ENCODE measurements around the gene BCL2.
A peak's percentile ranks its signal among the peaks of the same experiment; 100 is the strongest.

The BCL2 gene

GRCh38 chr18:63102941-63103744, 216.4 kb downstream of the BCL2 start:
- H3K4me2 ChIP-seq (ENCODE audit: low read length) = no peak overlapping the region
- DNase-seq = no peak
- peaks cover 3% of the 10 kb centered on the region for H3K79me1 ChIP-seq (ENCODE audit: low read length)
- no peaks in the 10 kb centered on the region for H3K36me3 ChIP-seq (ENCODE audit: control insufficient read depth in 1 of 2, insufficient read depth in 2 of 2, low read length in 2 of 2)
- no peak overlapping the region for H3K4ac ChIP-seq (ENCODE audit: low read depth, low read length)
- H4K12ac ChIP-seq (ENCODE audit: low read depth, low read length) = no peak overlapping the region
- H3K4me1 ChIP-seq (ENCODE audit: control insufficient read depth in 1 of 2, insufficient read depth in 2 of 2, low read length in 2 of 2) = peaks cover 7 to 11% of the 10 kb centered on the region in 2 experiments
- H3K27ac ChIP-seq (ENCODE audit: low read depth, low read length) = no peak overlapping the region
- H3K9ac ChIP-seq (ENCODE audit: low read length) = no peak overlapping the region
- H3K23ac ChIP-seq (ENCODE audit: low read length) = peak overlapping the region; percentile 11
- no peak overlapping the region for H2BK120ac ChIP-seq (ENCODE audit: insufficient read depth, low read length, poor library complexity)
- no peak overlapping the region for H3K14ac ChIP-seq (ENCODE audit: low read length)
- H2BK12ac ChIP-seq (ENCODE audit: low read length) = no peak overlapping the region
- WGBS (ENCODE audit: extremely low coverage, insufficient coverage, insufficient read length) = no CpG with 5 or more reads among the region's 7 CpGs
- H2AFZ ChIP-seq (ENCODE audit: insufficient read depth, low read length, poor library complexity) = no peak overlapping the region
- H4K91ac ChIP-seq (ENCODE audit: low read depth, low read length) = no peak overlapping the region
- no peaks in the 10 kb centered on the region for H3K79me2 ChIP-seq (ENCODE audit: control insufficient read depth, insufficient read depth, low read length, poor library complexity)
- no peak overlapping the region for H2AK5ac ChIP-seq (ENCODE audit: low read length)
- no peaks in the 10 kb centered on the region for H3K27me3 ChIP-seq (ENCODE audit: insufficient read depth, low read length)
- H3K4me3 ChIP-seq (ENCODE audit: low read depth, low read length) = peak overlapping the region; percentile 61
- H3K9me3 ChIP-seq (ENCODE audit: insufficient read depth, low read depth, low read length) = peaks cover 10% of the 10 kb centered on the region
- H3K18ac ChIP-seq (ENCODE audit: low read length) = no peak overlapping the region
- no peak overlapping the region for H2BK5ac ChIP-seq (ENCODE audit: low read depth, low read length, poor library complexity)
- H4K8ac ChIP-seq (ENCODE audit: low read depth, low read length) = no peak overlapping the region

GRCh38 chr18:63100630-63101055, 218.9 kb downstream of the BCL2 start:
- H3K79me2 ChIP-seq (ENCODE audit: control insufficient read depth, insufficient read depth, low read length, poor library complexity) = no peaks in the 10 kb centered on the region
- no peak overlapping the region for H4K8ac ChIP-seq (ENCODE audit: low read depth, low read length)
- H4K12ac ChIP-seq (ENCODE audit: low read depth, low read length) = no peak overlapping the region
- no peak overlapping the region for H3K4me3 ChIP-seq (ENCODE audit: low read depth, low read length)
- H2BK120ac ChIP-seq (ENCODE audit: insufficient read depth, low read length, poor library complexity) = no peak overlapping the region
- H2BK12ac ChIP-seq (ENCODE audit: low read length) = no peak overlapping the region
- H3K9me3 ChIP-seq (ENCODE audit: insufficient read depth, low read depth, low read length) = peaks cover 10% of the 10 kb centered on the region
- no peak overlapping the region for H3K4ac ChIP-seq (ENCODE audit: low read depth, low read length)
- no peaks in the 10 kb centered on the region for H3K36me3 ChIP-seq (ENCODE audit: control insufficient read depth in 1 of 2, insufficient read depth in 2 of 2, low read length in 2 of 2)
- H2AFZ ChIP-seq (ENCODE audit: insufficient read depth, low read length, poor library complexity) = no peak overlapping the region
- no peak overlapping the region for H3K9ac ChIP-seq (ENCODE audit: low read length)
- H3K4me2 ChIP-seq (ENCODE audit: low read length) = no peak overlapping the region
- H2BK5ac ChIP-seq (ENCODE audit: low read depth, low read length, poor library complexity) = no peak overlapping the region
- H4K91ac ChIP-seq (ENCODE audit: low read depth, low read length) = no peak overlapping the region
- H3K79me1 ChIP-seq (ENCODE audit: low read length) = peaks cover 3% of the 10 kb centered on the region
- no peak overlapping the region for H3K14ac ChIP-seq (ENCODE audit: low read length)
- WGBS (ENCODE audit: extremely low coverage, insufficient coverage, insufficient read length) = no CpG with 5 or more reads among the region's 7 CpGs
- no peak overlapping the region for H3K23ac ChIP-seq (ENCODE audit: low read length)
- H3K4me1 ChIP-seq (ENCODE audit: control insufficient read depth in 1 of 2, insufficient read depth in 2 of 2, low read length in 2 of 2) = peaks cover 9 to 17% of the 10 kb centered on the region in 2 experiments
- H3K27ac ChIP-seq (ENCODE audit: low read depth, low read length) = no peak overlapping the region
- H3K27me3 ChIP-seq (ENCODE audit: insufficient read depth, low read length) = no peaks in the 10 kb centered on the region
- H2AK5ac ChIP-seq (ENCODE audit: low read length) = no peak overlapping the region
- H3K18ac ChIP-seq (ENCODE audit: low read length) = no peak overlapping the region
- DNase-seq = no peak

- H3K9ac ChIP-seq (ENCODE audit: low read length) = no peak overlapping the region
These were observed 219.5 kb downstream of the BCL2 start for GRCh38 chr18:63099848-63100629.

GRCh38 chr18:63099091-63099840, 220.3 kb downstream of the BCL2 start:
- peak; percentile 67 to 71 for DNase-seq
- Histone ChIP-seq H3K18ac (ENCODE audit: low read length) (peak overlapping the region; percentile 2), H2AK5ac (ENCODE audit: low read length) (no peak overlapping the region), H3K23ac (ENCODE audit: low read length) (no peak overlapping the region), H3K4me1 (ENCODE audit: control insufficient read depth in 1 of 2, insufficient read depth in 2 of 2, low read length in 2 of 2) (peaks cover 9 to 17% of the 10 kb centered on the region in 2 experiments), H3K79me2 (ENCODE audit: control insufficient read depth, insufficient read depth, low read length, poor library complexity) (no peaks in the 10 kb centered on the region), H4K8ac (ENCODE audit: low read depth, low read length) (no peak overlapping the region), H2BK5ac (ENCODE audit: low read depth, low read length, poor library complexity) (no peak overlapping the region), H3K9me3 (ENCODE audit: insufficient read depth, low read depth, low read length) (peaks cover 7% of the 10 kb centered on the region), H3K4me2 (ENCODE audit: low read length) (no peak overlapping the region), H3K36me3 (ENCODE audit: control insufficient read depth in 1 of 2, insufficient read depth in 2 of 2, low read length in 2 of 2) (no peaks in the 10 kb centered on the region), H3K4me3 (ENCODE audit: low read depth, low read length) (no peak overlapping the region), H2AFZ (ENCODE audit: insufficient read depth, low read length, poor library complexity) (no peak overlapping the region), H2BK120ac (ENCODE audit: insufficient read depth, low read length, poor library complexity) (no peak overlapping the region), H3K27me3 (ENCODE audit: insufficient read depth, low read length) (no peaks in the 10 kb centered on the region), H2BK12ac (ENCODE audit: low read length) (peak overlapping the region; percentile 29), H3K14ac (ENCODE audit: low read length) (peak overlapping the region; percentile 49), H3K27ac (ENCODE audit: low read depth, low read length) (no peak overlapping the region), H4K12ac (ENCODE audit: low read depth, low read length) (no peak overlapping the region), H3K79me1 (ENCODE audit: low read length) (peaks cover 3% of the 10 kb centered on the region), H4K91ac (ENCODE audit: low read depth, low read length) (peak overlapping the region; percentile 1), H3K9ac (ENCODE audit: low read length) (no peak overlapping the region), H3K4ac (ENCODE audit: low read depth, low read length) (no peak overlapping the region)
- WGBS (ENCODE audit: extremely low coverage, insufficient coverage, insufficient read length) = no CpG with 5 or more reads among the region's 14 CpGs

More at GRCh38 chr18:63099848-63100629, 219.5 kb downstream of the BCL2 start:
- Histone ChIP-seq H4K8ac (ENCODE audit: low read depth, low read length) (no peak overlapping the region), H3K4me1 (ENCODE audit: control insufficient read depth in 1 of 2, insufficient read depth in 2 of 2, low read length in 2 of 2) (peaks cover 9 to 17% of the 10 kb centered on the region in 2 experiments), H3K18ac (ENCODE audit: low read length) (no peak overlapping the region), H3K9me3 (ENCODE audit: insufficient read depth, low read depth, low read length) (peaks cover 7% of the 10 kb centered on the region), H3K79me2 (ENCODE audit: control insufficient read depth, insufficient read depth, low read length, poor library complexity) (no peaks in the 10 kb centered on the region), H3K4me3 (ENCODE audit: low read depth, low read length) (no peak overlapping the region), H2BK5ac (ENCODE audit: low read depth, low read length, poor library complexity) (no peak overlapping the region), H3K79me1 (ENCODE audit: low read length) (peaks cover 3% of the 10 kb centered on the region), H3K4me2 (ENCODE audit: low read length) (no peak overlapping the region), H3K23ac (ENCODE audit: low read length) (no peak overlapping the region), H2AFZ (ENCODE audit: insufficient read depth, low read length, poor library complexity) (no peak overlapping the region), H2BK12ac (ENCODE audit: low read length) (no peak overlapping the region), H2BK120ac (ENCODE audit: insufficient read depth, low read length, poor library complexity) (no peak overlapping the region), H2AK5ac (ENCODE audit: low read length) (no peak overlapping the region), H3K27me3 (ENCODE audit: insufficient read depth, low read length) (no peaks in the 10 kb centered on the region), H3K36me3 (ENCODE audit: control insufficient read depth in 1 of 2, insufficient read depth in 2 of 2, low read length in 2 of 2) (no peaks in the 10 kb centered on the region), H4K91ac (ENCODE audit: low read depth, low read length) (no peak overlapping the region), H3K27ac (ENCODE audit: low read depth, low read length) (no peak overlapping the region), H3K14ac (ENCODE audit: low read length) (no peak overlapping the region), H4K12ac (ENCODE audit: low read depth, low read length) (no peak overlapping the region), H3K4ac (ENCODE audit: low read depth, low read length) (no peak overlapping the region)
- WGBS (ENCODE audit: extremely low coverage, insufficient coverage, insufficient read length) = no CpG with 5 or more reads among the region's 10 CpGs
- DNase-seq = peak; percentile 57 to 75

Data from trophoblast cell (in vitro differentiated cells and primary cell).